CD4-positive, alpha-beta T cell (primary cell): ENCODE data around the gene ANXA10. TPM values are rescaled to one million over a fixed set of nuclear protein-coding genes. Genes with fewer than 3 reads are reported as not detected.
"Not testable (repeated sequence)": the region's sequence is repeated elsewhere in the genome, so short reads cannot be mapped to it uniquely, and the experiment has no call there.

Experiments
- ATAC-seq: fragments of 200-7000 bp; cut with Tn5 transposase; one replicate; pipeline ENCODE4 v1.10.0; 2022; ENCODE audit warnings: mild to moderate bottlenecking; ENCODE audit not compliant: poor library complexity
- CTCF ChIA-PET: fragments of 350-600 bp; sonication (Branson Sonifier 250); formaldehyde crosslinking; loops from one replicate; lab custom pipeline; 2021; ENCODE audit warnings: antibody characterized with exemption, inconsistent platforms; lab: Charles Lee
- POLR2A ChIA-PET: fragments of 350-600 bp; sonication (Branson Sonifier 250); formaldehyde crosslinking; loops from one replicate; lab custom pipeline; 2021; ENCODE audit warnings: antibody characterized with exemption, inconsistent platforms; lab: Charles Lee
- DNase-seq, 14 experiments: peaks; one replicate each; pipeline ENCODE4 v3.0.0-alpha.2; 2013 to 2020; ENCODE audit warnings: mixed read lengths in 2 of 14
- H3K27ac ChIP-seq, 2 donors: one replicate each; pipeline versions ENCODE4 v1.5.1 to v1.7.0; 2013; ENCODE audit warnings: low read length in 2 of 2, low read depth in 1 of 2, mild to moderate bottlenecking in 1 of 2
- H3K27me3 ChIP-seq, 2 experiments: 1 replicate in 1 of 2; 2 replicates in 1 of 2; pipeline versions ENCODE4 v1.6.1 to v1.7.0; 2013; ENCODE audit warnings: low read length in 2 of 2, control low read depth in 1 of 2, mild to moderate bottlenecking in 1 of 2, moderate library complexity in 1 of 2; ENCODE audit not compliant: insufficient read depth in 2 of 2, control insufficient read depth in 1 of 2
- H3K36me3 ChIP-seq: one replicate; pipeline ENCODE4 v1.6.1; 2013; ENCODE audit warnings: low read length, control low read depth; ENCODE audit not compliant: insufficient read depth
- H3K4me1 ChIP-seq: one replicate; pipeline ENCODE4 v1.6.1; 2013; ENCODE audit warnings: low read length, control low read depth; ENCODE audit not compliant: insufficient read depth
- H3K4me3 ChIP-seq: one replicate; pipeline ENCODE4 v1.5.1; 2013; ENCODE audit warnings: mild to moderate bottlenecking, low read length, moderate library complexity
- H3K9me3 ChIP-seq, 2 experiments: 1 replicate in 1 of 2; 2 replicates in 1 of 2; pipeline versions ENCODE4 v1.6.1 to v1.7.0; 2013; ENCODE audit warnings: low read length in 2 of 2, mild to moderate bottlenecking in 2 of 2, control low read depth in 1 of 2, moderate library complexity in 1 of 2; ENCODE audit not compliant: control insufficient read depth in 1 of 2, insufficient read depth in 1 of 2
- H3K27ac Mint-ChIP-seq: one replicate; pipeline ENCODE4 v1.8.0; 2020; ENCODE audit warnings: mixed read lengths
- H3K27me3 Mint-ChIP-seq: one replicate; pipeline ENCODE4 v1.8.0; 2021; ENCODE audit warnings: mixed read lengths
- H3K36me3 Mint-ChIP-seq: one replicate; pipeline ENCODE4 v1.8.0; 2021; ENCODE audit warnings: low read depth, mixed read lengths
- H3K4me1 Mint-ChIP-seq: one replicate; pipeline ENCODE4 v1.8.0; 2021; ENCODE audit warnings: low read depth, mixed read lengths
- H3K4me3 Mint-ChIP-seq: one replicate; pipeline ENCODE4 v1.8.0; 2020; ENCODE audit warnings: mild to moderate bottlenecking, mixed read lengths
- H3K9me3 Mint-ChIP-seq: one replicate; pipeline ENCODE4 v1.8.0; 2020; ENCODE audit warnings: mixed read lengths
- CTCF ChIP-seq: fragments of 200-600 bp; IDR thresholded peaks from one replicate; pipeline ENCODE4 v1.8.0; 2022; ENCODE audit warnings: antibody characterized with exemption, mild to moderate bottlenecking
- intact Hi-C, 2 experiments: fragments of 100-400 bp; cut with DNase I in 1 of 2; cut with micrococcal nuclease in 1 of 2; formaldehyde crosslinking; loops; one replicate each; pipeline versions ENCODE4 v1.15.1 to v1.9.0; 2023 to 2025; cut with DNase I, micrococcal nuclease
- total RNA-seq, 174 experiments: library from RNA in 2 of 174; stranded (reverse) in 2 of 174; gene quantifications; one replicate each; pipeline ENCODE4 v1.2.3 and lab custom pipeline; 2021 to 2026

The ANXA10 gene
- total RNA-seq, 2 experiments from 2014 or later: not detected

DNA sequence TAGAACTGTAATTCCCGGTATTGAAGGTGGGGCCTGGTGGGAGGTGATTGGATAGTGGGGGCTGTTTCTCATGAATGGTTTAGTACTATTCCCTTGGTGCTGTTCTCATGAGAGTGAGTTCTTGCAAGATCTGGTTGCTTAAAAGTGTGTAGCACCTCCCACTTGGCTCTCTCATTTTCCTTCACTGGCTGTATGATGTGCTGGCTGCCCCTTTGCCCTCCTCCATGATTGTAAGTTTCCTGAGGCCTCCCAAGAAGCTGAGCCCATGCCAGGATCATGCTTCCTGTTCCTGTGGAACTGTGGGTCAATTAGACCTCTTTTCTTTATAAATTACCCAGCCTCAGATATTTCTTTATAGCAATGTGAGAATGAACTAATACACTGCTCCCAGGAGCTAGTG, 8.7 kb downstream of the ANXA10 start:
- Mint-ChIP-seq H3K4me1 (no peaks in the 10 kb centered on the region), H3K36me3 (no peaks in the 10 kb centered on the region), H3K9me3 (peaks cover 4% of the 10 kb centered on the region), H3K4me3 (no peak overlapping the region), H3K27me3 (peaks cover 5% of the 10 kb centered on the region), H3K27ac (no peak overlapping the region)
- ATAC-seq (no peak), DNase-seq (no peak)
- H3K27ac ChIP-seq: no peak overlapping the region
- intact Hi-C loops: no loop called here
- no peaks in the 10 kb centered on the region for H3K36me3 ChIP-seq
- TF ChIP-seq CTCF: no peak
- POLR2A ChIA-PET: no interaction called here
- H3K9me3 ChIP-seq: no peaks in the 10 kb centered on the region
- CTCF ChIA-PET: no interaction called here
- H3K4me1 ChIP-seq: no peaks in the 10 kb centered on the region
- no peak overlapping the region for H3K4me3 ChIP-seq
- no peaks in the 10 kb centered on the region for H3K27me3 ChIP-seq

DNA sequence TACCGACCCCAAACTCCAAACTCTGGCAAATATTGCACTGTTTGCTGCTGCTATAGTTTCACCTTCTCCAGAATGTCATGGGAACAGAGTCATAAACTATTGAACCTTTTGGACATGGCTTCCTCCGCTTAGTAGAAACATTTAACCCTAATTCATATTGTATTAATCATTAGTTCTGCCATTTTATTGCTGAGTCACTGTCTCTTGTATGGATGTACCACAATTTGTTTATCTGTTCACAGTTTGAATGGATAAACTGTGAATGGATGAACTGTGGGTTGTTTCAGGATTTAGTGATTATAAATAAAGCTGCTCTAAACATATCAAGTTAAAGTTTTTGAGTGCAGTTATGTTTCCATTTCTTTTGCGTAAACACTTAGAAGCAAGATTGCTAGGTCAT, 10.1 kb downstream of the ANXA10 start:
- Mint-ChIP-seq H3K27ac (no peak overlapping the region), H3K4me3 (no peak overlapping the region), H3K36me3 (no peaks in the 10 kb centered on the region), H3K27me3 (peaks cover 6% of the 10 kb centered on the region), H3K4me1 (no peaks in the 10 kb centered on the region), H3K9me3 (peaks cover 4% of the 10 kb centered on the region)
- H3K27me3 ChIP-seq: no peaks in the 10 kb centered on the region
- intact Hi-C loops: no loop called here
- DNase-seq (no peak), ATAC-seq (no peak)
- H3K27ac ChIP-seq: no peak overlapping the region
- ChIA-PET POLR2A (no interaction called here), CTCF (no interaction called here)
- H3K4me1 ChIP-seq: no peaks in the 10 kb centered on the region
- no peak for TF ChIP-seq CTCF
- no peaks in the 10 kb centered on the region for H3K36me3 ChIP-seq
- H3K9me3 ChIP-seq: no peaks in the 10 kb centered on the region
- H3K4me3 ChIP-seq: no peak overlapping the region

- ATAC-seq (no peak), DNase-seq (no peak)
- ChIA-PET CTCF (no interaction called here), POLR2A (no interaction called here)
- H3K27me3 ChIP-seq: peaks cover 0 to 2% of the 10 kb centered on the region in 2 experiments
- intact Hi-C loops: no loop called here
- H3K27me3 Mint-ChIP-seq: peaks cover 8% of the 10 kb centered on the region
- H3K27ac ChIP-seq: no peak overlapping the region
- no peaks in the 10 kb centered on the region for H3K9me3 ChIP-seq
- H3K36me3 Mint-ChIP-seq: no peaks in the 10 kb centered on the region
- no peak overlapping the region for H3K4me3 ChIP-seq
- no peaks in the 10 kb centered on the region for H3K36me3 ChIP-seq
- TF ChIP-seq CTCF: no peak
- H3K27ac Mint-ChIP-seq: no peak overlapping the region
- H3K9me3 Mint-ChIP-seq: no peaks in the 10 kb centered on the region
- H3K4me3 Mint-ChIP-seq: no peak overlapping the region
- H3K4me1 ChIP-seq: no peaks in the 10 kb centered on the region
- H3K4me1 Mint-ChIP-seq: no peaks in the 10 kb centered on the region
Measured at GRCh38 chr4:168109527-168109926, 17.2 kb downstream of the ANXA10 start.

- H3K9me3 ChIP-seq, ATAC-seq, H3K36me3 Mint-ChIP-seq, H3K27me3 Mint-ChIP-seq, DNase-seq, H3K27ac ChIP-seq, H3K4me1 Mint-ChIP-seq, H3K27ac Mint-ChIP-seq, H3K4me3 ChIP-seq, CTCF ChIA-PET, H3K9me3 Mint-ChIP-seq, H3K4me1 ChIP-seq, H3K27me3 ChIP-seq, intact Hi-C loops, H3K4me3 Mint-ChIP-seq, POLR2A ChIA-PET, H3K36me3 ChIP-seq: not testable (repeated sequence)
Measured at GRCh38 chr4:168113059-168113458, 20.7 kb downstream of the ANXA10 start.
